A549 (cell line): ENCODE results near the gene MTMR6. TPM values are rescaled to one million over a fixed set of nuclear protein-coding genes. Genes with fewer than 3 reads are reported as not detected.

ENCODE experiments used
- ATAC-seq, 2 experiments: fragments of 200-7000 bp in 1 of 2; fragments of >200 bp in 1 of 2; cut with Nextera tagmentation in 1 of 2; cut with Tn5 transposase in 1 of 2; 3 replicates each; pipeline versions ENCODE4 v1.8.0 to v1.9.1; 2018 to 2020; ENCODE audit warnings: mild to moderate bottlenecking in 1 of 2, moderate library complexity in 1 of 2
- CTCF ChIA-PET: fragments of 300-600 bp; sonication (Branson Sonifier 250); formaldehyde crosslinking; extraction: SDS; loops from one replicate; lab custom pipeline; 2021; ENCODE audit warnings: antibody characterized with exemption, inconsistent platforms; lab: Yijun Ruan, JAX
- POLR2A ChIA-PET: fragments of 350-600 bp; formaldehyde crosslinking; extraction: SDS; loops from one replicate; lab custom pipeline; 2021; ENCODE audit warnings: antibody characterized with exemption, inconsistent platforms; lab: Yijun Ruan, JAX
- DNase-seq, 2 experiments: peaks; one replicate each; pipeline versions ENCODE4 v3.0.0 to v3.0.0-alpha.2; 2011 to 2016; ENCODE audit warnings: low read depth in 1 of 2, low spot score in 1 of 2
- FAIRE-seq: peaks from 2 replicates; lab custom pipeline; 2011; peaks lifted over from hg19 to GRCh38; lab: Jason Lieb, UNC
- H3K27ac ChIP-seq, 2 experiments: fragments of >200 bp; sonication (Bioruptor Twin); formaldehyde crosslinking; 3 replicates each; pipeline ENCODE4 v1.5.1; 2016 to 2017
- H3K4me1 ChIP-seq: fragments of >200 bp; sonication (Bioruptor Twin); formaldehyde crosslinking; 3 replicates; pipeline ENCODE4 v1.6.1; 2016
- H3K4me2 ChIP-seq: fragments of >200 bp; sonication (Bioruptor Twin); formaldehyde crosslinking; 3 replicates; pipeline ENCODE4 v1.6.1; 2016
- H3K4me3 ChIP-seq: fragments of >200 bp; sonication (Bioruptor Twin); formaldehyde crosslinking; 3 replicates; pipeline ENCODE4 v1.5.1; 2016
- H3K9me3 ChIP-seq: fragments of >200 bp; sonication (Bioruptor Twin); formaldehyde crosslinking; 3 replicates; pipeline ENCODE4 v1.6.1; 2016
- CEBPB ChIP-seq, 2 experiments: fragments of >200 bp in 1 of 2; sonication (Bioruptor Twin) in 1 of 2; formaldehyde crosslinking in 1 of 2; IDR thresholded peaks; 2 replicates each; pipeline ENCODE4 v1.6.1; 2012 to 2016
- FOSB ChIP-seq: fragments of 250-450 bp; sonication (Bioruptor Pico); IDR thresholded peaks from 2 replicates; pipeline ENCODE4 v1.5.0; 2020; ENCODE audit warnings: mild to moderate bottlenecking, moderate library complexity
- FOXS1 ChIP-seq: fragments of 250-450 bp; sonication (Bioruptor Pico); IDR thresholded peaks from 2 replicates; pipeline ENCODE4 v1.5.0; 2020; ENCODE audit warnings: mild to moderate bottlenecking, moderate library complexity
- GATA3 ChIP-seq: IDR thresholded peaks from 2 replicates; pipeline ENCODE4 v1.6.1; 2012; ENCODE audit warnings: borderline replicate concordance
- HDAC2 ChIP-seq: fragments of 200-600 bp; sonication (generic); IDR thresholded peaks from 2 replicates; pipeline ENCODE4 v1.6.1; 2016
- HOXB5 ChIP-seq: fragments of 250-450 bp; sonication (Bioruptor Pico); IDR thresholded peaks from 2 replicates; pipeline ENCODE4 v1.5.0; 2020; ENCODE audit warnings: mild to moderate bottlenecking, moderate library complexity
- KDM1A ChIP-seq: fragments of 200-600 bp; sonication (generic); IDR thresholded peaks from 2 replicates; pipeline ENCODE4 v1.6.1; 2016; ENCODE audit warnings: low read depth, mild to moderate bottlenecking
- KDM5A ChIP-seq: fragments of 200-600 bp; sonication (generic); IDR thresholded peaks from 2 replicates; pipeline ENCODE4 v1.6.1; 2016; ENCODE audit warnings: antibody characterized with exemption, mild to moderate bottlenecking
- MAFK ChIP-seq: fragments of 450-650 bp; IDR thresholded peaks from 2 replicates; pipeline ENCODE4 v1.6.1; 2014; ENCODE audit not compliant: partially characterized antibody
- MAX ChIP-seq: IDR thresholded peaks from 2 replicates; pipeline ENCODE4 v1.6.1; 2012
- MAZ ChIP-seq: fragments of 150-350 bp; IDR thresholded peaks from 2 replicates; pipeline ENCODE4 v1.6.1; 2014; ENCODE audit warnings: antibody characterized with exemption, low read depth, low read length, borderline replicate concordance
- NFE2L2 ChIP-seq: fragments of 150-350 bp; conservative IDR thresholded peaks from 2 replicates; pipeline ENCODE4 v1.6.1; 2014; ENCODE audit warnings: low read length
- NPAS2 ChIP-seq: fragments of 250-450 bp; sonication (Bioruptor Pico); IDR thresholded peaks from 2 replicates; pipeline ENCODE4 v1.8.0; 2022; ENCODE audit warnings: mild to moderate bottlenecking, moderate library complexity, borderline replicate concordance
- NR3C1 ChIP-seq: fragments of >200 bp; sonication (Bioruptor Twin); formaldehyde crosslinking; IDR thresholded peaks from 3 replicates; pipeline ENCODE4 v1.6.1; 2017
- PBX3 ChIP-seq: IDR thresholded peaks from 2 replicates; pipeline ENCODE4 v1.6.1; 2012
- POLR2AphosphoS2 ChIP-seq: conservative IDR thresholded peaks from 2 replicates; pipeline ENCODE4 v1.6.1; 2012; ENCODE audit warnings: low read length, improper control_type of control experiment, inconsistent platforms
- REST ChIP-seq: fragments of 200-600 bp; sonication (generic); IDR thresholded peaks from 2 replicates; pipeline ENCODE4 v1.6.1; 2016; ENCODE audit warnings: antibody characterized with exemption, mild to moderate bottlenecking, moderate library complexity
- ZC3H11A ChIP-seq: fragments of 450-650 bp; IDR thresholded peaks from 2 replicates; pipeline ENCODE4 v1.6.1; 2014; ENCODE audit warnings: antibody characterized with exemption, mild to moderate bottlenecking
- ZFP36 ChIP-seq: fragments of 450-650 bp; IDR thresholded peaks from 2 replicates; pipeline ENCODE4 v1.6.1; 2014; ENCODE audit warnings: borderline replicate concordance; ENCODE audit not compliant: partially characterized antibody
- ZNF302 ChIP-seq: fragments of 250-450 bp; sonication (Bioruptor Pico); IDR thresholded peaks from 2 replicates; pipeline ENCODE4 v1.9.0; 2021; ENCODE audit warnings: inconsistent platforms, mild to moderate bottlenecking, moderate library complexity
- ZSCAN20 ChIP-seq: fragments of 250-450 bp; sonication (Bioruptor Pico); IDR thresholded peaks from 2 replicates; pipeline ENCODE4 v1.8.0; 2022; ENCODE audit warnings: mild to moderate bottlenecking, moderate library complexity
- WGBS: methylation state at CpG from one replicate; pipeline ENCODE4 v1.1.6; 2017; ENCODE audit errors: missing lambda C conversion rate; 5-methylcytosine and 5-hydroxymethylcytosine counted together
- polyA plus RNA-seq, 4 experiments: library from polyadenylated mRNA; depleted of rRNA in 3 of 4; stranded (reverse); fragments of >200 nt; fragmentation: RNase III in 1 of 4; extraction: RNeasy Plus Mini Kit Qiagen cat#74134 plus additional on column Dnase treatment in 1 of 4; gene quantifications; 2 replicates in 3 of 4; 3 replicates in 1 of 4; pipeline ENCODE4 v1.2.3, GENCODE V29; 2011 to 2017

The MTMR6 gene
- polyA plus RNA-seq, 2 of the 4 experiments (the other 2 are of a cell fraction): 8.8 to 22.4 TPM

GRCh38 chr13:25286308-25286968 lies 850 bp downstream of the MTMR6 start:
- ATAC-seq (peak; percentile 57 to 58; a peak in 4 of 6 replicates), DNase-seq (no peak)
- 13% methylated on average over 25 of the region's 25 CpGs for WGBS

GRCh38 chr13:25281935-25282332 lies 5.4 kb downstream of the MTMR6 start:
- H3K4me1 ChIP-seq: peaks cover 10% of the 10 kb centered on the region; the same call in 1 of the 3 replicates
- no peak for FAIRE-seq
- 91% methylated on average over 1 of the region's 1 CpG for WGBS
- ChIA-PET CTCF (interaction anchor here (1.1 kb wide), 1 partner anchor 29 kb away, joined by 3 read pairs; no protein-coding TSS in a partner anchor), POLR2A (no interaction called here)
- no peak for TF ChIP-seq POLR2AphosphoS2
- no peak for TF ChIP-seq HOXB5 (CRISPR knock-in tag)
- no peak for TF ChIP-seq ZNF302 (CRISPR knock-in tag)
- ATAC-seq: no peak
- no peak overlapping the region for H3K4me3 ChIP-seq
- H3K9me3 ChIP-seq: no peaks in the 10 kb centered on the region
- H3K4me2 ChIP-seq: no peak overlapping the region
- no peak overlapping the region for H3K27ac ChIP-seq
- DNase-seq: no peak

More at GRCh38 chr13:25286308-25286968, 850 bp downstream of the MTMR6 start:
- peak overlapping the region; percentile 98 for H3K4me2 ChIP-seq
- peak overlapping the region; percentile 83 to 87 for H3K27ac ChIP-seq
- TF ChIP-seq KDM1A: no peak
- TF ChIP-seq FOSB (CRISPR knock-in tag): no peak
- TF ChIP-seq ZSCAN20 (CRISPR knock-in tag): no peak
- no peak for TF ChIP-seq KDM5A
- no peak for TF ChIP-seq ZFP36
- no peak for TF ChIP-seq ZC3H11A
- TF ChIP-seq HDAC2: no peak
- no peak for TF ChIP-seq MAX
- no peak for TF ChIP-seq PBX3
- no peak for TF ChIP-seq MAFK
- no peak for TF ChIP-seq GATA3
- TF ChIP-seq FOXS1: no peak
- no peak for TF ChIP-seq NR3C1
- TF ChIP-seq NPAS2: no peak
- no peak for TF ChIP-seq REST
- no peak for TF ChIP-seq NFE2L2
- no peak for TF ChIP-seq CEBPB (IDR thresholded peaks at IDR 0.05)
- no peak for TF ChIP-seq MAZ
- TF ChIP-seq POLR2AphosphoS2: no peak
- TF ChIP-seq, all 56 proteins: peak for 0
- CTCF ChIA-PET: interaction anchor here (0.6 to 1.9 kb wide), 5 partner anchors 9 to 59 kb away, joined by 3 to 8 read pairs (median 5); no protein-coding TSS in a partner anchor
- POLR2A ChIA-PET: no interaction called here
- H3K4me3 ChIP-seq: peak overlapping the region; percentile 98
- no peaks in the 10 kb centered on the region for H3K9me3 ChIP-seq
- H3K4me1 ChIP-seq: peaks cover 10% of the 10 kb centered on the region; the same call in 1 of the 3 replicates
- no peak for FAIRE-seq
